Caki2 (cell line): ENCODE results near the gene IL22RA1. TPM values are rescaled to one million over a fixed set of nuclear protein-coding genes. Genes with fewer than 3 reads are reported as not detected.

Experiments used
- DNase-seq: peaks from one replicate; pipeline ENCODE4 v3.0.0-alpha.2; 2015; ENCODE audit warnings: low read depth
- in situ Hi-C: cut with HindIII; loops from 2 replicates; pipeline ENCODE4 v1.10.0; 2016; ENCODE audit warnings: low sequenced_read_pairs, low pct_unique_long_range_greater_than_20kb, mixed read lengths
- total RNA-seq: library from RNA; depleted of rRNA; stranded (reverse); fragments of >200 nt; shearing (Covaris generic); gene quantifications from 2 replicates; pipeline ENCODE4 v1.2.3, GENCODE V29; 2014; ENCODE audit warnings: low replicate concordance

IL22RA1 gene
- total RNA-seq, 1 experiment from 2014 or later: 0.68 TPM

- in situ Hi-C loops: no loop called here
Measured at GRCh38 chr1:24123611-24124010, 19.3 kb downstream of the IL22RA1 start.

DNA sequence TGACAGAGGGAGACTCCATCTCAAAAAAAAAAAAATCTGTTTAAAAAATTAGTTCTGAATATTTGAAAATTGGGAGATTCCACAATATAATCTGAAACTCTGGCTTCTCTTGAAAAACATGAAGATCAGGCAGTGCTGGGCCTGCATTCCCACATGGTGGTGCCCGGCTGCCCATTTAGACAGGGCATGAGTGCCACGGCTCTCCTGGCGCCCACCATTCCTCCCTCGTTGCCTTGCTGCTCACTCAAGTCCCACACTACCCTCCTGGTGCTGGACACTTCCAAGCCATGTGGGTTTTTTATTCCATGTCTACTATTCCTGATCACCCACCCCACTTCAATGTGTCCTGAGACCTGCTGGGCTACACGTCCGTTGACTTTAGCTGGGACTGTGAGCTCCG is 20.2 kb downstream of the IL22RA1 start:
- DNase-seq: no peak
- in situ Hi-C loops: no loop called here

More at GRCh38 chr1:24123611-24124010, 19.3 kb downstream of the IL22RA1 start:
- DNase-seq: no peak

DNA sequence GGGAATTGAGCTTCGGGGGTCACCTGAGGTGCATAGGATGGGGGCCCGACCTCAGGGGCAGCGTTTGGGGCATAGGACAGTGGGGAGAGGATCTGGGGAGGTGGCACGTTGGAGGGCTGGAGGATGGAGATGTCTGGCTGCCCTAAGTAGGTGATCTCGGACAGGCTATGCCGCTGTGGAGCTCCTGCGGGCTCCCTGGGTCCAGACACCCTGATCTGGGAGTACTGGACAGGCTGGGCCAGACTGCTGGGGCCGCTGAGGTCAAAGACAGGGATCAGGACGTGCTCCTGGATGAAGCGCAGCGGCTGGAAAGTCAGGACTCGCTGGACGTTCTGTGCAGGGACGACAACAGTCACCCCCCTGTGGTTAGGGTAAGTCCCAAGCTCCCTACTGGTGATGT is 21.5 kb downstream of the IL22RA1 start:
- in situ Hi-C loops: no loop called here
- no peak for DNase-seq

- DNase-seq: no peak
- in situ Hi-C loops: no loop called here
Measured at GRCh38 chr1:24120965-24121364, 22.0 kb downstream of the IL22RA1 start.

DNA sequence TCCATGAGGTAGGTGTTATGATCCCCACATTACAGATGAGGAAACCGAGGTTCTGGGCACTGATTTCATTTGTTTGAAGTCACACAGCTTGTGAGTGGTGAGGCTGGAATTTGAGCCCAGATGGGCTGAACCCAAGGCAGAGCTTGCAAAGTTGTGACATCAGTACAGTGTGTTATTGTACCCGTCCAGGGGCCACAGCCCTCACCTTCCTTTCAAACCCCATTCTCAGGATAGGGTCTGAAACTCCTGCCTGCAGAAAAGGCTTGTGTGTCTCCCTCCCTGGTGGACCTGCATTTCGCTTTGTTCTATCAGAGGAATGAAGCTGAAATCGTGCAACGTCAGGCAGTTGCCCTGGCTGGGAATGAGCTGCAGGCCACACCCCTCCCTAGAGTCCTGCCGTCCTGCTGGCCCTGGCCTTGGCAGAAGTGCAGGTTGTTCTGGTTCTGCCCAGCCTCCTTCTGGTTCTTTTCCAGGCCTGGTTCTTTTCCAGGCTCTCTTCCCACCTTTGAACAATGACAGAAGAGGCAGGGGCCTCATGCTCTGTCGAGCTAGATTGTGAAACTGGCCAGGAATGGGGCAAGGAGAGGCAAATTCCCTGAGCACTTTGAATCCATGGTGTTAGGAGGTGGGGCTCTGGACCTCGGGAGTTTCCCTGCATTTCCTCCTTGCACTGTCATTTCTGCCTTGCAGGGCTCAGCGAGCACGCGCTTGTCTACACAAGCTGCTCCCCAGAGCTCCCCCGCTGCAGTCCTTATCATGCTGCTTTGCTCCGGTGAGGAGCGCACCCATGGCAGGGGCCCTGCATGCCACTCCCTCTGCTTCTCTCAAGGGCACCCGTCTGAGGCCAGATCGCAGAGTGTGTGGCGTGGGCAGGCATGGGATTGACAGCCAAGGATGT is 22.8 kb downstream of the IL22RA1 start:
- DNase-seq: peak; percentile 80
- in situ Hi-C loops: no loop called here

GRCh38 chr1:24119489-24119858 is 23.5 kb downstream of the IL22RA1 start:
- in situ Hi-C loops: no loop called here
- no peak for DNase-seq

GRCh38 chr1:24118410-24119242 is 24.3 kb downstream of the IL22RA1 start:
- in situ Hi-C loops: no loop called here
- no peak for DNase-seq

GRCh38 chr1:24117722-24118409 is 25.1 kb downstream of the IL22RA1 start:
- in situ Hi-C loops: no loop called here
- DNase-seq: peak; percentile 87

- DNase-seq: no peak
- in situ Hi-C loops: no loop called here
Measured at GRCh38 chr1:24117132-24117531, 25.8 kb downstream of the IL22RA1 start.

DNA sequence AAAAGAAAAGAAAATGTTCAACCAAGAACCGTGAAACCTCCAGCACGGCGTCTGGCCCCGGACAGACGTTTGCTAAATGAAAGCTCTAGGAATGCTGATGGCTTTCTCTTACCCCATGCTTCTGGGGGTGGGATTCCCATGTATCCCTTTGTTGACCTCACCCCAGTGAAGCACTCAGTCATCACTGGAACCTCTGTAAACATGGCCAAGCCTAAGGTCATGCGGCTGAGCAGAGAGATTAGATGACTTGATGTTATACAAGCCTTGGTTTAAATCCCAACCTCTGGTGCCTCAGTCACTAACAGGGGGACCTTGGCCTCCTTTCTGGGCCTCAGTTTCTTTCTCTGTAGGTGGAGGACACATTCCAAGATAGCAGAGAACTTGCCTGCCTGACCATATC is 28.2 kb downstream of the IL22RA1 start:
- no peak for DNase-seq
- in situ Hi-C loops: no loop called here

DNA sequence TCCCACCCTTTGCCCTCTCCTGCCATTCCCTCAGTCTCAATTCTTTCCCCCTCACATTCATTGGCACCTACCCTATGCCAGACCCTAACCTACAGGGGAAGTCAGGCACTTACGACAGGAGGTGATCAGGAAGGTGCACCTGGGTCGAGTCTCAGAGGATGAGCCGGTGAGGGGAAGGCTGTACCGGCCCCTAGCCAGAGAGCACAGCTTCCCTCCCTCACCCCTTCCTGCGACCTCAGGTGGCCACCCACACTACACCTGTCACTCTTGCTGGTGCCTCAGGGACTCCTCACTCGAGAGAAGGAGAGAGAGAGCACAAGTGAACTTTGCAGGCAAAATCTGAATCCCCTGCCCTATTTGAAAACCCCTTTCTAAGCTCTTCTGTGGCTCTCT is 29.3 kb downstream of the IL22RA1 start:
- in situ Hi-C loops: no loop called here

DNA sequence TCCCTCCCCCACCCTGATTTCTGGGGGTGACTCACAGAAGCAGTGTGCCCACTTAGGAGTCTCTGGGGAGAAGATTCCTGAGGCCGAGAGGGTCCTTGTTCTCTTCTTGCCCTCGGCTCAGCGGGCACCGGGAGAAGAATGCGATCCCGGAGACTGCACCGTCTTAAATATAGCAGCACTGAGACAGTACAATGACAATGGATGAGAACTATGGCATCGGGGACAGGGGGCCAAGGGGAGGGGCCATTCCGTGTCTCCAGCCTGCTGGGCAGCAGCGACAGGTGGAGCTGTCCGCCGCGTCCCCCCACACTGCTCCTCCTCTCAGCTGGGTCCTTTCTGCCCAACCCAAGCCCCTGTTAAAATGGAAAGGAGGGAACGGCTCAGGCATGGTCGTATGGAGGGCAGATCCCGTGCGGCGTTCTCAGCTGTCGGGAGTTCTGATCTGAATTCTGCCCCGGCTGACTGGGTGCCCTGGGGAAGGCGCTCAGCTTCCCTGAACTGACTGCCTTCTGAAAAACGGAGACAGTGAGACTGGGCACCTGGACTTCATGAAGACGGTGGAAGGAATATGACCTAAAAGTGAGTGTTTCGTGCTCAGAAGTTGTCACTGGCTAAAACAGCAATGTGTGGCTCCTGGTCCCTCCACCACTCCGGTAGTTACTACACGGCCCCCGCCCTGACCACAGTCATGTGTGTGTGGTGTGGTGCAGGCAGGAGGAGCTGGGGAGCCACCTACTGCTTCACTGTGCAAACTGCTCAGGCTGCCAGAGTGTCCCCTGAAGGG is 30.8 kb downstream of the IL22RA1 start, which contains the start of gene MYOM3:
TSS of gene MYOM3 (minus strand) at position 140 of the 784 bp plus-strand sequence. CDS start 3,499 bp downstream, outside the sequence.
- DNase-seq: peak; percentile 57
- in situ Hi-C loops: no loop called here

More for the DNA sequence above, 29.3 kb downstream of the IL22RA1 start:
- no peak for DNase-seq

DNA sequence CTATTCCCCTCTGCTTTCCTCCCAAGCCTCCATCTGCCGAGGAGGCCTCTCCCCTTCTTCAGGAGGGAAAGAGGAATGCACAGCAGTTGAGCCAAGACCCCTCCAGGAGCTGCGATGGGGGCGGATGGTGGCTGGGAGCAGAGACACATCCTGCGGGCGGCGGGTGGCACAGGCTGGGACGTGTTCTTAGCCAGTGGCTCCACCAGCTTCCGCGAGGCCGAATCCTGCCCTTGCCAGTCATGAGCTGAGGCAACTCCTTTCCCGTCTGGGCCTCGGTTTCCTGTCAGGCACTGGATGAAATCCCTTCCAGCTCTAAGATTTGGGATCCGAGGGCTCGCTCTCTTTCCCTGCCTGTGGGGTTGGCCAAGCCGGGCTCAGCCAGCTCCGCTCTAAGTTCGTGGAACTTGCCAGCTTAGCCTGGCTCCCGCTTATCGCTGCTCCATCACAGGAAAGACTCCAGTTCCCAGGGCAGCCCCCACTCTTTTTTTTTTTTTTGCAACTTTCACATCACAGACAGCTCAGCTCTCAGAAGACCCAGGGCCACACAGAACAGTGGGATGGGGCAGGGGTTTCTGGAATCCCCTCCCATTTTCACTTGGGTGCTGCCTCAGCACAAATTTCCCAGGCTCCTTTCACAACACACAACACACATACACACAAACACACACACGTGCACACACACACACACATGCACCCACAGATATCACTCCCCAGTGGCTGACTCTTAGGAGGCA is 31.5 kb downstream of the IL22RA1 start:
- in situ Hi-C loops: no loop called here
- no peak for DNase-seq

GRCh38 chr1:24110642-24111261 is 32.2 kb downstream of the IL22RA1 start:
- in situ Hi-C loops: no loop called here
- DNase-seq: no peak

DNA sequence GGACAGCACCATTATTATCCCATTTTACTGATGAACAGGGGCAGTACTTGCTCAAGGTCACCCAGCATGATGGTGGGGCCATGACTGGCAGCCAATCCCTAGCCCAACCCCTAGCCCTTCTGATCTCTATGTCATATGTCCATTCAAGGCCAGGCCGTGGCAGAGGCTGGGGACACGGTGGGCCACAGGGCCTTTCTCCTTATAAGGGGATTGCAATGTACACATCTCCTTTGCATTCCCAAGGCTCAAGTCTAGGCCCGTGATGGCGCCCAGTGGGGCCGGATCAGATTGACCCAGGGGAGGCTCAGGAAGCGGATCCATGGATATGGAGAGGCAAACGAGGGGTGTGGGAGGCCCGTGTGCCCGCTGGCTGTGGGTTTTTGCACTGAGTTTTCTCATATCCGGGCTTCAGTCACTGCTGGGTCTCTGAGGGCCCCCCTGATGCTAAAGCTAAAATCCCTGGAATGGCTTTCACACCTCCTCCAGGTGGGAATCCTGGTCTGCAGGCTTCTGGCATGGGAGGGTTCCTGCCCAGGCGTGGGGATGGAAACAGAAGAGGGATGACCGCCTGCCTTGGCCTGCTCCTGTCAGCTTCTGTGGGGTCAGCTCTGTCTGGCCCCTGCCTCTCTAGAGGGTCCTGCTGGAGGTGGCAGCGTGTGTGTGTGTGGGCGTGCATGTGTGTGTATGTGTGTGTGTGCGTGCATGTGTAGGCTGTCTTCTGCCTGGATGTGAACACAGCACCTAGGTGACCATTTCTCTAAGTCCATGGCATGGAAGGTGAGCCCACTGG is 33.1 kb downstream of the IL22RA1 start:
- no peak for DNase-seq
- in situ Hi-C loops: no loop called here

DNA sequence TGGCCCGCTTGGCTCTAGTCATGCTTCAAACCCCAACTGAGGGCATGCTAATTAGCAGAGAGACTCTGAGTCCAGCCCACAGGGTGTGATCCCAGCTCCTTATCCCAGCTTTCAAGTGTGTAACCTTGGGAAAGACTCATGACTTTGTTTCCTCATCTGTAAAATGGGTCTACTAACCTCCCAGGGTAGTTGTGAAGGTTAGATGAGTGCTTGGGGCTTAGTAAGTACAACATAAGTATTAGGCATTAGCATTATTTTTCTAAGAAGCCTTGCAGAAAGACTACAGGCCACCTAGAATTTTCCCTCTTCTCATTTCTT is 33.8 kb downstream of the IL22RA1 start:
- in situ Hi-C loops: no loop called here
- no peak for DNase-seq
